ENCODE data around the gene SMARCAD1. TPM values are rescaled to one million over a fixed set of nuclear protein-coding genes. Genes with fewer than 3 reads are reported as not detected.
A peak's percentile ranks its signal among the peaks of the same experiment; 100 is the strongest.

SMARCAD1 gene
- total and polyA plus RNA-seq, 4 experiments from 2014 or later = 13.4 to 30.7 (median 21.4) TPM

GRCh38 chr4:94271248-94271647, 63.6 kb downstream of the SMARCAD1 start:
- Mint-ChIP-seq H3K4me3 (no peak overlapping the region), H3K36me3 (peaks cover 18 to 51% of the 10 kb centered on the region in 2 donors), H3K9me3 (no peaks in the 10 kb centered on the region), H3K4me1 (no peaks in the 10 kb centered on the region), H3K27me3 (no peaks in the 10 kb centered on the region), H3K27ac (no peak overlapping the region)
- POLR2A ChIA-PET (ENCODE audit: partially characterized antibody) = no interaction called here
- CTCF ChIA-PET (ENCODE audit: partially characterized antibody) = no interaction called here
- H3K9me3 ChIP-seq (ENCODE audit: control insufficient read depth in 1 of 2, low read length in 2 of 2) = no peaks in the 10 kb centered on the region
- no peak overlapping the region for H3K27ac ChIP-seq (ENCODE audit: low read depth, low read length)
- peaks cover 13% of the 10 kb centered on the region for H3K36me3 ChIP-seq (ENCODE audit: insufficient read depth, low read length)
- no peak overlapping the region for H3K4me3 ChIP-seq (ENCODE audit: low read length in 2 of 2)
- intact Hi-C loops (cut with micrococcal nuclease) = no loop called here
- no peaks in the 10 kb centered on the region for H3K4me1 ChIP-seq (ENCODE audit: insufficient read depth, low read length)
- no peaks in the 10 kb centered on the region for H3K27me3 ChIP-seq (ENCODE audit: insufficient read depth, low read length)
- DNase-seq = no peak

- no peak overlapping the region for H3K4me3 ChIP-seq (ENCODE audit: low read length in 2 of 2)
- ChIA-PET CTCF (ENCODE audit: partially characterized antibody) (no interaction called here), POLR2A (ENCODE audit: partially characterized antibody) (no interaction called here)
- intact Hi-C loops (cut with micrococcal nuclease) = no loop called here
- no peaks in the 10 kb centered on the region for H3K4me1 ChIP-seq (ENCODE audit: insufficient read depth, low read length)
- Mint-ChIP-seq H3K27me3 (no peaks in the 10 kb centered on the region), H3K36me3 (peaks cover 33 to 60% of the 10 kb centered on the region in 2 donors), H3K27ac (no peak overlapping the region), H3K4me1 (no peaks in the 10 kb centered on the region), H3K9me3 (peaks cover 0 to 1% (median 0%) of the 10 kb centered on the region in 8 donors), H3K4me3 (no peak overlapping the region)
- no peak for DNase-seq
- H3K9me3 ChIP-seq (ENCODE audit: control insufficient read depth in 1 of 2, low read length in 2 of 2) = no peaks in the 10 kb centered on the region
- no peaks in the 10 kb centered on the region for H3K27me3 ChIP-seq (ENCODE audit: insufficient read depth, low read length)
- no peak overlapping the region for H3K27ac ChIP-seq (ENCODE audit: low read depth, low read length)
- peaks cover 20% of the 10 kb centered on the region for H3K36me3 ChIP-seq (ENCODE audit: insufficient read depth, low read length)
These were observed 67.2 kb downstream of the SMARCAD1 start for GRCh38 chr4:94274912-94275311.

DNA sequence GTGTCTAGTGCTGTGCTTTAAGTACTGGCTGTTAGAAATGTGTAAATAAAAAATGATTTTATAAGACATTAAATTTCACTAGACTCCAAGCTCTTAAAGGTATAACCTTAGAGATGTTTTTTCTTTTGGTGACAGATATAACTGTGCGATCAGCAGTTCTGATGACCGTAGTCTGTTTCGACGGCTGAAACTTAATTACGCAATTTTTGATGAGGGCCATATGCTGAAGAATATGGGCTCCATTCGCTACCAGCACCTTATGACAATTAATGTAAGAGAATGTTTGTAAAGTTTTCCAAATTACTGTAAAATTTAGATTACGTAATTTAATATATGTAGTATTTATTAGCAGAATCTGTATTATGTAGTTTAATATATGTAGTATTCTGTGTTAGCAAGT, 68.5 kb downstream of the SMARCAD1 start:
- POLR2A ChIA-PET (ENCODE audit: partially characterized antibody) = no interaction called here
- no peak overlapping the region for H3K27ac ChIP-seq (ENCODE audit: low read depth, low read length)
- Mint-ChIP-seq H3K36me3 (peaks cover 34 to 62% of the 10 kb centered on the region in 2 donors), H3K9me3 (peaks cover 0 to 1% (median 0%) of the 10 kb centered on the region in 8 donors), H3K27me3 (no peaks in the 10 kb centered on the region), H3K27ac (no peak overlapping the region), H3K4me1 (no peaks in the 10 kb centered on the region), H3K4me3 (no peak overlapping the region)
- H3K4me1 ChIP-seq (ENCODE audit: insufficient read depth, low read length) = no peaks in the 10 kb centered on the region
- CTCF ChIA-PET (ENCODE audit: partially characterized antibody) = no interaction called here
- peaks cover 24% of the 10 kb centered on the region for H3K36me3 ChIP-seq (ENCODE audit: insufficient read depth, low read length)
- no peak overlapping the region for H3K4me3 ChIP-seq (ENCODE audit: low read length in 2 of 2)
- DNase-seq = no peak
- H3K9me3 ChIP-seq (ENCODE audit: control insufficient read depth in 1 of 2, low read length in 2 of 2) = no peaks in the 10 kb centered on the region
- H3K27me3 ChIP-seq (ENCODE audit: insufficient read depth, low read length) = no peaks in the 10 kb centered on the region
- intact Hi-C loops (cut with micrococcal nuclease) = no loop called here

- no peak overlapping the region for H3K4me3 Mint-ChIP-seq
- H3K27me3 ChIP-seq (ENCODE audit: insufficient read depth, low read length) = no peaks in the 10 kb centered on the region
- POLR2A ChIA-PET (ENCODE audit: partially characterized antibody) = no interaction called here
- no peaks in the 10 kb centered on the region for H3K4me1 ChIP-seq (ENCODE audit: insufficient read depth, low read length)
- H3K27ac Mint-ChIP-seq = no peak overlapping the region
- H3K36me3 ChIP-seq (ENCODE audit: insufficient read depth, low read length) = peaks cover 27% of the 10 kb centered on the region
- H3K27me3 Mint-ChIP-seq = no peaks in the 10 kb centered on the region
- CTCF ChIA-PET (ENCODE audit: partially characterized antibody) = no interaction called here
- no peaks in the 10 kb centered on the region for H3K9me3 ChIP-seq (ENCODE audit: control insufficient read depth in 1 of 2, low read length in 2 of 2)
- DNase-seq = no peak
- no peak overlapping the region for H3K27ac ChIP-seq (ENCODE audit: low read depth, low read length)
- intact Hi-C loops (cut with micrococcal nuclease) = no loop called here
- H3K4me3 ChIP-seq (ENCODE audit: low read length in 2 of 2) = no peak overlapping the region
- H3K36me3 Mint-ChIP-seq = peaks cover 34 to 55% of the 10 kb centered on the region in 2 donors
- peaks cover 0 to 1% (median 0%) of the 10 kb centered on the region in 8 donors for H3K9me3 Mint-ChIP-seq
- no peaks in the 10 kb centered on the region for H3K4me1 Mint-ChIP-seq
These were observed 69.9 kb downstream of the SMARCAD1 start for GRCh38 chr4:94277534-94277933.

DNA sequence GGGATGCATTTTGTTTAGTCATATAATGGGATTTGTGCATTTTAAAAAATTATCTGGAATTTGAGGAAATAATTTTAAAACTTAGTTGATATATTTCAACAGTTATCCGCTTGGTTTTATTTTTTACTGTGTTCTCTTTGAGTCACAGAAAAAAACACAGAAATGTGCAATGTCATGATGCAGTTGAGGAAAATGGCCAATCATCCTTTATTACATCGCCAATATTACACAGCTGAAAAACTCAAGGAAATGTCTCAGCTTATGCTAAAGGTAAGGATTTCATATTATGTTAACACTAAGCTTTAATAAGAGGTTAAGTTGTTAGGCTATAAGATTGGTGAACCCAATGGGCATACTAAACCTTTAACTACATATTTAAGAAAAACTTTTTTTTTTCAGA, 71.1 kb downstream of the SMARCAD1 start:
- H3K27me3 Mint-ChIP-seq = no peaks in the 10 kb centered on the region
- no peaks in the 10 kb centered on the region for H3K27me3 ChIP-seq (ENCODE audit: insufficient read depth, low read length)
- H3K36me3 Mint-ChIP-seq = peaks cover 47 to 55% of the 10 kb centered on the region in 2 donors
- no peak overlapping the region for H3K4me3 ChIP-seq (ENCODE audit: low read length in 2 of 2)
- H3K36me3 ChIP-seq (ENCODE audit: insufficient read depth, low read length) = peaks cover 35% of the 10 kb centered on the region
- no peaks in the 10 kb centered on the region for H3K4me1 ChIP-seq (ENCODE audit: insufficient read depth, low read length)
- H3K4me3 Mint-ChIP-seq = no peak overlapping the region
- H3K27ac Mint-ChIP-seq = no peak overlapping the region
- intact Hi-C loops (cut with micrococcal nuclease) = no loop called here
- no peak overlapping the region for H3K27ac ChIP-seq (ENCODE audit: low read depth, low read length)
- DNase-seq = no peak
- peaks cover 0 to 1% (median 0%) of the 10 kb centered on the region in 8 donors for H3K9me3 Mint-ChIP-seq
- no peaks in the 10 kb centered on the region for H3K4me1 Mint-ChIP-seq
- ChIA-PET POLR2A (ENCODE audit: partially characterized antibody) (no interaction called here), CTCF (ENCODE audit: partially characterized antibody) (interaction anchor here (0.6 kb wide), 1 partner anchor 52 kb away, joined by 3 read pairs; no protein-coding TSS in a partner anchor)
- H3K9me3 ChIP-seq (ENCODE audit: control insufficient read depth in 1 of 2, low read length in 2 of 2) = no peaks in the 10 kb centered on the region

GRCh38 chr4:94284889-94285288, 77.2 kb downstream of the SMARCAD1 start:
- no peaks in the 10 kb centered on the region for H3K27me3 Mint-ChIP-seq
- H3K27ac Mint-ChIP-seq = peak overlapping the region in 1 of 7 donors; percentile 37
- H3K27me3 ChIP-seq (ENCODE audit: insufficient read depth, low read length) = no peaks in the 10 kb centered on the region
- no peak overlapping the region for H3K27ac ChIP-seq (ENCODE audit: low read depth, low read length)
- no peak overlapping the region for H3K4me3 Mint-ChIP-seq
- no peaks in the 10 kb centered on the region for H3K9me3 ChIP-seq (ENCODE audit: control insufficient read depth in 1 of 2, low read length in 2 of 2)
- H3K36me3 ChIP-seq (ENCODE audit: insufficient read depth, low read length) = peaks cover 25% of the 10 kb centered on the region
- no peaks in the 10 kb centered on the region for H3K4me1 ChIP-seq (ENCODE audit: insufficient read depth, low read length)
- intact Hi-C loops (cut with micrococcal nuclease) = no loop called here
- H3K4me1 Mint-ChIP-seq = peaks cover 0 to 2% (median 0%) of the 10 kb centered on the region in 4 donors
- H3K9me3 Mint-ChIP-seq = no peaks in the 10 kb centered on the region
- ChIA-PET CTCF (ENCODE audit: partially characterized antibody) (no interaction called here), POLR2A (ENCODE audit: partially characterized antibody) (no interaction called here)
- H3K36me3 Mint-ChIP-seq = peaks cover 51 to 58% of the 10 kb centered on the region in 2 donors
- H3K4me3 ChIP-seq (ENCODE audit: low read length in 2 of 2) = no peak overlapping the region
- DNase-seq = no peak

GRCh38 chr4:94285666-94286065, 78.0 kb downstream of the SMARCAD1 start:
- Histone ChIP-seq H3K9me3 (ENCODE audit: control insufficient read depth in 1 of 2, low read length in 2 of 2) (no peaks in the 10 kb centered on the region), H3K4me1 (ENCODE audit: insufficient read depth, low read length) (no peaks in the 10 kb centered on the region), H3K36me3 (ENCODE audit: insufficient read depth, low read length) (peaks cover 28% of the 10 kb centered on the region), H3K27ac (ENCODE audit: low read depth, low read length) (no peak overlapping the region), H3K4me3 (ENCODE audit: low read length in 2 of 2) (no peak overlapping the region), H3K27me3 (ENCODE audit: insufficient read depth, low read length) (no peaks in the 10 kb centered on the region)
- Mint-ChIP-seq H3K4me3 (no peak overlapping the region), H3K36me3 (peaks cover 54 to 58% of the 10 kb centered on the region in 2 donors), H3K27me3 (no peaks in the 10 kb centered on the region), H3K4me1 (peaks cover 0 to 2% (median 0%) of the 10 kb centered on the region in 4 donors), H3K9me3 (no peaks in the 10 kb centered on the region), H3K27ac (peak overlapping the region in 2 of 7 donors; percentile 10 to 32)
- DNase-seq = no peak
- CTCF ChIA-PET (ENCODE audit: partially characterized antibody) = interaction anchor here (1.5 kb wide), 1 partner anchor 104 kb away, joined by 3 read pairs; no protein-coding TSS in a partner anchor
- POLR2A ChIA-PET (ENCODE audit: partially characterized antibody) = no interaction called here
- intact Hi-C loops (cut with micrococcal nuclease) = no loop called here

- Histone ChIP-seq H3K27me3 (ENCODE audit: insufficient read depth, low read length) (no peaks in the 10 kb centered on the region), H3K4me1 (ENCODE audit: insufficient read depth, low read length) (no peaks in the 10 kb centered on the region), H3K4me3 (ENCODE audit: low read length in 2 of 2) (no peak overlapping the region), H3K9me3 (ENCODE audit: control insufficient read depth in 1 of 2, low read length in 2 of 2) (no peaks in the 10 kb centered on the region), H3K27ac (ENCODE audit: low read depth, low read length) (no peak overlapping the region), H3K36me3 (ENCODE audit: insufficient read depth, low read length) (peaks cover 11% of the 10 kb centered on the region)
- Mint-ChIP-seq H3K4me1 (peaks cover 0 to 2% (median 0%) of the 10 kb centered on the region in 4 donors), H3K9me3 (no peaks in the 10 kb centered on the region), H3K36me3 (peaks cover 32 to 36% of the 10 kb centered on the region in 2 donors), H3K4me3 (no peak overlapping the region), H3K27ac (peak overlapping the region in 1 of 7 donors; percentile 12), H3K27me3 (no peaks in the 10 kb centered on the region)
- DNase-seq = no peak
- intact Hi-C loops (cut with micrococcal nuclease) = no loop called here
- POLR2A ChIA-PET (ENCODE audit: partially characterized antibody) = no interaction called here
- CTCF ChIA-PET (ENCODE audit: partially characterized antibody) = no interaction called here
These were observed 82.6 kb downstream of the SMARCAD1 start for GRCh38 chr4:94290245-94290644.

Measured in CD4-positive, alpha-beta memory T cell (primary cell).